WI38 (cell line): ENCODE measurements around the gene OTUB2.

Experiments
- H3K4me3 ChIP-seq: 2 replicates; pipeline ENCODE4 v1.5.1; 2011; ENCODE audit warnings: low read depth, mild to moderate bottlenecking, control low read depth, low read length
- TF ChIP-seq, protein P1 (sequence below): IDR thresholded peaks from 2 replicates; pipeline ENCODE4 v1.5.1; 2012; ENCODE audit warnings: low read depth, mild to moderate bottlenecking, control low read depth, low read length

The OTUB2 gene

DNA sequence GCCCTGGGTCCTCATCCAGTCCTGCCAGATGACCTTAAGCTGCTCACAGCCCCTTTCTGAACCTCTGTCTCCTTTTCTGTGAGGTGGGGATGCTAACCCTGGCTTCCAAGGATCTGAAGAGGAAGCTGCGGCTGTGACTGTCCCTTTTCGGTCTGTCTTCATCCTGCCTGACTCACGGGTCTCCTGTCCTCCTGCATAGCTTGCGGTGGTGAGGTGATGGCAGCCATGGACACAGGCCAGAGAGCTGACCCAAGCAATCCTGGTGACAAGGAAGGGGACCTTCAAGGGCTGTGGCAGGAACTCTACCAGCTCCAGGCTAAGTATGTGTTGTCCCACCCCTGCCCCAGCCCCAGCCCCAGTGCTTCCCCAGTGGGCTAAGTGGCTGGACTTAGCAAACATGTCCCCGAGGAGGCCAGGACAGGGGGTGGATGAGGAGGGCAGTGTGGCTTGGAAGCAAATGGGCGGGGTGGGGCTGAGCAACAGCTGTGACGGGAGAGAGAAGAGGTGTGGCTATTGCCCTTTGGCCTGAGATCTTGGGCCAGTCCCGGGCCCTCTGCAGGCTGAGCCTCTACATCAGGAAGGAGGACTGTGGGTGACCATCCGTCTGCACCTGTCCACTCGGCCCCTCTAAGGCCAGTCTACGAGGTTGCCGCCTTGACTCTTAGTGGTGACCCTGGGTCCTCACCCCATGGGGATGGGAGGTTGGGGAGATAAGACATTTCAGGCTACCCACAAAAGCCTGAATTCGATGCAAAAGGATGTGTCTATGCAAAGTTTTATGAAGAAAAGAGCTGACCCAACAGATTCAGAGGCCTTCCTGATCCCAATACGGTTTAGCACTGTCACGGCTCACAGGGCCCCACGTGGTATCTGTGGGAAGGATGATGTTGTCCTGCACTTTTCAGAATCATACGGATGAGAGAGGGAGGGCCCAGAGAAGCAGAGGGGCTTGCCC is 27.9 kb upstream of the OTUB2 start:
- no peak overlapping the region for H3K4me3 ChIP-seq
- TF ChIP-seq, protein P1, sequence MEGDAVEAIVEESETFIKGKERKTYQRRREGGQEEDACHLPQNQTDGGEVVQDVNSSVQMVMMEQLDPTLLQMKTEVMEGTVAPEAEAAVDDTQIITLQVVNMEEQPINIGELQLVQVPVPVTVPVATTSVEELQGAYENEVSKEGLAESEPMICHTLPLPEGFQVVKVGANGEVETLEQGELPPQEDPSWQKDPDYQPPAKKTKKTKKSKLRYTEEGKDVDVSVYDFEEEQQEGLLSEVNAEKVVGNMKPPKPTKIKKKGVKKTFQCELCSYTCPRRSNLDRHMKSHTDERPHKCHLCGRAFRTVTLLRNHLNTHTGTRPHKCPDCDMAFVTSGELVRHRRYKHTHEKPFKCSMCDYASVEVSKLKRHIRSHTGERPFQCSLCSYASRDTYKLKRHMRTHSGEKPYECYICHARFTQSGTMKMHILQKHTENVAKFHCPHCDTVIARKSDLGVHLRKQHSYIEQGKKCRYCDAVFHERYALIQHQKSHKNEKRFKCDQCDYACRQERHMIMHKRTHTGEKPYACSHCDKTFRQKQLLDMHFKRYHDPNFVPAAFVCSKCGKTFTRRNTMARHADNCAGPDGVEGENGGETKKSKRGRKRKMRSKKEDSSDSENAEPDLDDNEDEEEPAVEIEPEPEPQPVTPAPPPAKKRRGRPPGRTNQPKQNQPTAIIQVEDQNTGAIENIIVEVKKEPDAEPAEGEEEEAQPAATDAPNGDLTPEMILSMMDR, result no peak

DNA sequence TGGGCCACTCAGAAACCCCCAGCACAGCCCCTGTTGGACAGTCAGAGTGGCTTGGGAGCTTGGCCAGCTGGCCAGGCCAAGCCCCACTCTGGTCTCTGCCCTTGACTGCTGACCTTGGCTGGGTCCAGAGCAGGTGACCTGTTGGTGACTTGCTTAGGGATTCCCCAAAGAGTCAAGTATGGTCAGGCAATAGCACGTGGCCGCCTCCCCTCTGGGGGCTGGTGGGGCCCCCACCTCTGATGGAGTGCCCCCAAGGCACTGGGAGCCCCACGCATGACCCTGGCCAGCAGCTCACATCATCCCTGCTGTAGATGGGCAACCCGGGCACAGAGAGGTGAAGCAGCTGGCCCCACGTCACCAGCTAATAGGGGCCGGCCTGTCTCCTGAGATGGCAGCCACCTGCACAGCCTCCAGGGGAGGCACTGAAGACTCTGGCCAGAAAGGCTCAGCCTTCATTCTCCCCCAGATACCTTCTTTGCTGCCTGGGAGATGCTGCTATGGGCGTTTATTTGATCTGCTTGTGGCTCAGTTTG is 27.2 kb upstream of the OTUB2 start:
- TF ChIP-seq, protein P1, result no peak
- H3K4me3 ChIP-seq, result no peak overlapping the region

DNA sequence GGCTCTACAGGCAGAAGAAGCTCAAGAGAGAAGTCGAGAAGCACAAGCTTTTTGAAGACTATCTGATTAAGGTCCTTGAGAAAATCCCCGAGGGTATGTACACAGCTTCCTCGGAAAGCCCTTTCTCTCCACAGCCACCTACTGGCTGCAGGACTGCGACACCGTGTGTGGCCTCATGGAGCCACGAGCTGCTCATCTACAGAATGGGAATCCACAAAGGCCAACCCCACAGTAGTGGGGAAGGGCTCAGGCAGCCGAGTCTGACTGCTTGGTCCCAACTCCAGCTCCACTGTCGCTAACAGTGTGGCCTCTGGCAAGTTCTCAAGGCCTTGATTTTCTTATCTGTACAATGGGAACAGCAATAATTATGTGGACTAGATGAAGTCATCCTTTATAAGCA is 26.6 kb upstream of the OTUB2 start:
- H3K4me3 ChIP-seq, result no peak overlapping the region
- TF ChIP-seq, protein P1, result no peak

DNA sequence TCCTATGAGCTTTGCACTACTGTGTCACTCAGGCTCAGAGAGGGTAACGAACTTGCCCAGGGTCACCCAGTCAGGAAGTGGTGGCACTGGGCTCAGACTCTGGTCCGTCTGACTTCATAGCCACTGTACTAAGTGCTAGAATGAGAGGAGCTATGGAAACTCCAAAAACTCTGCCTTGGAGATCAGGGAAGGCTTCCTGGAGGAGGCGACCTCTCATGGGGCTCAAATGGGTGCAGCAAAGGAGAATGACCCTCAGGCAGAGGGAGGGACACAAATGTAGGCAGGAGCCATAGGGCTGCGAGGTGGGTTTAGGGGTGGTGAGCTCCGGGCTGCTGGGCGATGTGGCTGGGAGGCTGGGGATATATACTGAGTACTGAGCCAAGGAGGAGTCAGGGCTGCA is 25.9 kb upstream of the OTUB2 start:
- TF ChIP-seq, protein P1, result no peak
- H3K4me3 ChIP-seq, result no peak overlapping the region

DNA sequence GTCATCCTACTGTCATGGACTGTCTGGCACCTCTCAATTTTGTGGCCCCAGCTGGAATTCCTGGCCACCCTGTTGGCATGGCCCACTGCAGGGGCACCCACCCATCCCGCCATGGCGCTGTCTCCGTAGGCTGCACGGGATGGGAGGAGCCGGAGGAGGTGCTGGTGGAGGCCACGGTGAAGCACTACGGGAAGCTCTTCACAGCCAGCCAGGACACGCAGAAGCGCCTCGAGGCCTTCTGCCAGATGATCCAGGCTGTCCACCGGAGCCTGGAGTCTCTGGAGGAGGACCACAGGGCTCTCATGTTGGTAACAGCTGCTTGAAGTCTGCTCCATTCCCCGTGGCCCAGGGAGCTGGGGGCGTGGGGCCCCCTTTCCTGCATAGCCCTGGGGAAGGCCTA is 25.1 kb upstream of the OTUB2 start:
- TF ChIP-seq, protein P1, result no peak
- no peak overlapping the region for H3K4me3 ChIP-seq

DNA sequence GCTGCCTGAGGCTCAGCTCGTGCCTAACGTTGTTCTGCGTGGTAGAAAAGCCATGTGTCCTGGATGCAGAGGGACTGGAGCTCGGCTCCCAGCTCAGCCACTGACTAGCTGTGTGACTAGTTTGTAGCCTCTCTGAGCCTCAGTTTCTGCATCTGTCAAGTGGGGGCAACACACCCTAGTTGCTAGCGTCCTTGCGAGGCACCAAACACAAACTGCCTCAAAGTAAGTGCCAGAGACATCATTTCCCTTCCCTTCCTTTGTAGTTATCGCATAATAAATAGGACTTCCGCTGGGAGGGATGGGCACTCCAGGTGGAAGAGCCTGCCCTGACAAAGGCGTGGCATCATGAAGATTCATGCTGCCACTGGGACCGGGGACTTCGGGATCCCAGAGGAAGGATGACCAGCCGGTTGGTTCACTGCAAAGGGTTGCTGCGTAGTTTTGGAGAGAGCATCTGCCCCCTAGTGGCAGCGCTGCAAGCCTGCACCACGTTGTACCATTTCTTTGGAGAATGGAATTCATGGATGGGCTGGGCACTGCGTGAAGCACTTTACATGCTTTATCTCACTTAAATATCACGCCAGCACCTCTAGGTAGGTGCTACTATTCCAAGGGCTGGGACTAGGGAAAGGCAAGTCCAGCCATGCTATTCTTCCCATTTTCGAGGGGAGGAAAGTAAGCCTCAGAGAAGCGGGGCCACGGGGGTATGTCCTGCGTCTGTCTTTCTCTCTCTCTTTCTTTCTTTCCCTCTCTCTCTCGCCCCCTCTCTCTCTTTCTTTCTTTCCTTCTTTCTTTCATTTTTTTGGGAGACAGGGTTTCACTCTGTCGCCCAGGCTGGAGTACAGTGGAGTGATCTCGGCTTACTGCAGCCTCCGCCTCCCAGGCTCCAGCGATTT is 24.4 kb upstream of the OTUB2 start:
- TF ChIP-seq, protein P1, result peak; percentile 88
- H3K4me3 ChIP-seq, result no peak overlapping the region

DNA sequence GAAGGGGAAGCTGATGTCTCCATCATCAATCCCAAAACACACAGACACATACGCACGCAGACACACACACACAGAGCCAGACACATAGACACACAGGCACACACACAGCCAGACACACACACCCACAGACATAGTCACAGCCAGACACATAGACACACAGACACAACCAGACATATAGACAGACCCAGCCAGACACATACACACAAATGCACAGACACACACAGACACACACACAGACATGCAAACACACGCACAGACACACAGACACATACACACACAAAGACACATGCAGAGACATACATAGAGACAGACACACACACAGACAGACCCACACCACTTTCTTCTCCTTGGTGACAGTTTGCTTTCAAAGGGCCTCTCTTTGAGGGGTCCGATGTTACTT is 22.7 kb upstream of the OTUB2 start:
- TF ChIP-seq, protein P1, result no peak
- no peak overlapping the region for H3K4me3 ChIP-seq
